GM19240 (cell line): ENCODE data around the gene HOXA9.
A peak's percentile ranks its signal among the peaks of the same experiment; 100 is the strongest.

Experiments used
- DNase-seq: peaks from one replicate; pipeline ENCODE4 v3.0.0; 2011; ENCODE audit warnings: low spot score; ENCODE audit not compliant: insufficient read length

HOXA9 gene

DNA sequence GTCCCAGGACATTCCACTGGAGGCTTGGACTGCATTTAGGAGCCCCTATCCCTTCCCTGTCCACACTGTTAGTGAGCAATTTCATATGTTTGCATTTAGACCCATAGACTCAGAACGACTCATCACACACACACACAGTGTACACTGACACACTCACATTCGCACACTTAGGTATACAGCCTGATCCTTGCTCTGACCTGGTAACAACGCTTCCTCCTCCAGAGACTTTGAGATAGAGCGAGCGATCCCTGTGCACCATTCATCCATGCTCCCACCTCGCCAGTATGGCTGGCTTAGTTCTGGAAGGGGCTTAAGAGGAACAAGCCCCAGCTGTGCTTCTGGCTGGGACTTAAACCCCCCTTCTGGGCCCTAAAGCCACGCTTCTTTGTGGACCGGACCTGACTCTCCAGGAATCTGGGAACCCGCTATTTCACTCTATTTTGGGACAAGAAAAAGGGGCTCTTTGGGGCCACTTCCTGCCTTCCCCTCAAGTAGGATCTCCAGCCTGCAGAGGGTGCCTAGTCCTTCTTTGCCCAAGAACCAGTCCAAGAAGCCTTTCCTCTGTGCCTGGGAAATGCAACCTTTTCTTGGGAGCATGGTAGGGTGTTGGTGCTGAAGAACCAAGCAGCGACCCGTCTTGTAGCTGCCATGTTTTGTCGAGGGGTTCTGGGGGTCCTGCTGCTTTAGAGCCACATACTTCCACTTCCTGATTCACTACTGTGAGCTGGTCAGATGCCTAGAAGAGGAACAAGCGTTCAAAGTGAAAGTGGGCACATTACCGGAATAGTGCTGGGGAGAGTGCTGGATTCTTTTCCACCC is 35.6 kb upstream of the HOXA9 start:
- no peak for DNase-seq

DNA sequence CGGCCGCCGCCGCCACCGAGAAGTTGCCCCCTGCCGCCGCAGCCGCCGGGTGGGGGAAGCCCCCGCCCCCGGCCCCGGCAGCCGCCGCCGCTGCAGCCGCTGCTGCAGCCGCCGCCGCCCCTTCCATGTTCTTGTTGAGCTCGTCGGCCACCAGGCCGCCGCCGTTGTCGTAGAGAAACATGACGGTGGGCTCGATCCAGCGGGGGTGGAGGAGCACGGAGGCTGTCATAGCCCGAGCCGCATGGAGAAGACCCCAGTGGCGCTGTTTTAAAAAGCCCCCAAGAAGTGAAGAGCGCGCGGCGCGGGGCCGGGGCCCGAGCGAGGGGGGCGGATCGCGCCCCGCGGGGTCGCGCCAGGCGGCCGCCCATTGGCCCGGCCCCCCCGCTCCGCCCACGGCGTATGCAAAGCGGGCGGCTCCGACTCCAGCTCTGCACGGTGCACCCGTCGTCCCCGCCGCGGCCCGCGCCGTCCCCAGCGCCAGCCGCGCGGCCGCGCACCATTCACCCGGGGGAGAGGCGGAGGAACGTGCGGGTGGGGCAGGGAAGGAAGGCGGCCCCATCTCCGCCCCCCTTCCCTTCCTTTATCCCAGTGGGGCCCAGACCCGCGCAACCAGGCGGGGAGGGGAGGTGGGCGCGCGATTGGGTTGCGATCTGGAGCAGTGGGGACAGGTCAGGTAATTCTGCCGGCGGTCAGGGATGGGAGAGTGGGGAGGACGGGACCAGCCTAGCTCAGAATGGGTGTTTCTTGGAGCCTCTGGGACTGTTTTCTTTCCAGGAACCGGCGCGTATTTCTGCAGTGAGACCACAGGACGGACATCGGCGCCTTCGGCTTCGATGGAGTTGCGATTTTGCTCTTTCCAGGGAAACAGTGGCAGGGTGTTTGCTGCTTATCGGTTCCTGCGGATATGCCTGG is 34.8 kb upstream of the HOXA9 start, which contains the start of gene HOXA13:
Gene HOXA13 (minus strand): TSS at position 243 of the 912 bp plus-strand sequence. CDS start 14 bp downstream, at position 229.
- no peak for DNase-seq

DNA sequence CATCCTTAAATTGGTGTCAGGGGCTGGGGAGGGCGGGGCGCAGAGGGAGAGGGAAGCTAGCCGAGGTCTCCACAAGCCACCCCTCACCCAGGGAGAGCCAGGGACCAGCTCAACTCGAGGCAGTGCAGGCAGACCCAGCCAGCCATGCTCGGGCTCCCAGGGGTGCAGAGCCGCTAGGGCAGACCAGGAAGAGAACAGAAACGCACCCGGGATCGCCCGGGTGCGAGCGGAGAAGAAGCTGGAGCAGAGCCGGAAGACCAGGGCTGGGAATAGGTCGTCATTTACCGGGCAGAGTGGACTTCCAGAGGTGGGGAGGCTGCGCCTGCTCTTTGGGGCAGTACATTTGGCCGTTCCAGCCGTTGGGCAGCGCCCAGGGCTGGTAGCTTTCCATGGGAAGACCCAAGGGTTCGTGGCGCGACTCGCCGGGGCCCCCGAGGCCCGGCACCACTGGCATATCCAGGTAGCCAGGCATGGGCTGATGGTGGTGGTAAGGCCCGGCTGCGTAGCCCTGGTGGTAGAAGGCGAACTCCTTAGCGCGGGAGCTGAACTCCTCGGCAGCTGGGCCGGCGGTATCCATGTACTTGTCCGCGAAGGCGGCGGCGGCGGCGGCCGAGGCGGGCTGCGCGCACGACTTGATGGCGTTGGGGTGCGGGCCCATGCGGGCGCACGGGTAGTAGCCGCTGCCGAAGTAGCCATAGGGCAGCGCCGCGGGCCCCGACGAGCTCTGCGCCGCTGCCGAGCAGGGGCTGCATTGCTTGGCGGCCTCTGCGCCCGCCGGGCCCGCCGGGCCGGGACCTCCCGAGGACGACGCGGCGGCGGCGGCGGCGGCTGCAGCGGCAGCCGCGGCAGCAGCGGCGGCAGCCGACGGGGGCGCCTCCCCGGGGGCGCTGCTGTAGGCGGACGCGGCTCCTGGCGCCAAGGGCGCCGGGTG is 33.8 kb upstream of the HOXA9 start:
- DNase-seq: no peak

DNA sequence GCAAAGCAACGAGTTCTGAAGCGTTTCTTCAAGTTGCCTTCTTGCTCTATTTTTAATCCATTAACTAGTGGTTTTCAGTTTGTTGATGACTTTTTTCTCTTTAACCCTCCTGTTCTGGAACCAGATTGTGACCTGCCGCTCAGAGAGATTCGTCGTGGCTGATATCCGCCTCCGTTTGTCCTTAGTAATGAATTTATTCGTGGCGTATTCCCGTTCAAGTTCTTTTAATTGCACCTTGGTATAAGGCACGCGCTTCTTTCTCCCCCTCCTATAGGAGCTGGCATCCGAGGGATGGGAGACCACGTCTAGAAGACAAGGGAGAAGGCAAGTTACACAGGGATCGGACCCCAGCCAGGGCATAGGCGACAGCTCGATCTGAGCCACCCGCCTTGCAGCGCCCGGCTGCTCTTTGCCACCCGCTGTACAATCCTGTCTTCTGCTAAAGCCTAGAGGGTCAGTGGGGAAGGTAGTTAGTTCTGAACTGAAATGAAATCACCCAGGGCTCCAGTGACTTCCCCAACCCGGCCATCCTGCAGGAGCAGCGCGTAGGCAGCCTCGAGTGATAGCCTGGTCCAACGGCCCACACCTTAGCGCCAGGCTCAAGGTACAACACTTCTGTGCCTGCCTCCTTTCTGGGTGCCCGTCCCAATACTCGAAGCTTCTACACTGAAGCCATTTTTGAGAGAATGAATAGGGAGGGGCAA is 33.0 kb upstream of the HOXA9 start:
- no peak for DNase-seq

DNA sequence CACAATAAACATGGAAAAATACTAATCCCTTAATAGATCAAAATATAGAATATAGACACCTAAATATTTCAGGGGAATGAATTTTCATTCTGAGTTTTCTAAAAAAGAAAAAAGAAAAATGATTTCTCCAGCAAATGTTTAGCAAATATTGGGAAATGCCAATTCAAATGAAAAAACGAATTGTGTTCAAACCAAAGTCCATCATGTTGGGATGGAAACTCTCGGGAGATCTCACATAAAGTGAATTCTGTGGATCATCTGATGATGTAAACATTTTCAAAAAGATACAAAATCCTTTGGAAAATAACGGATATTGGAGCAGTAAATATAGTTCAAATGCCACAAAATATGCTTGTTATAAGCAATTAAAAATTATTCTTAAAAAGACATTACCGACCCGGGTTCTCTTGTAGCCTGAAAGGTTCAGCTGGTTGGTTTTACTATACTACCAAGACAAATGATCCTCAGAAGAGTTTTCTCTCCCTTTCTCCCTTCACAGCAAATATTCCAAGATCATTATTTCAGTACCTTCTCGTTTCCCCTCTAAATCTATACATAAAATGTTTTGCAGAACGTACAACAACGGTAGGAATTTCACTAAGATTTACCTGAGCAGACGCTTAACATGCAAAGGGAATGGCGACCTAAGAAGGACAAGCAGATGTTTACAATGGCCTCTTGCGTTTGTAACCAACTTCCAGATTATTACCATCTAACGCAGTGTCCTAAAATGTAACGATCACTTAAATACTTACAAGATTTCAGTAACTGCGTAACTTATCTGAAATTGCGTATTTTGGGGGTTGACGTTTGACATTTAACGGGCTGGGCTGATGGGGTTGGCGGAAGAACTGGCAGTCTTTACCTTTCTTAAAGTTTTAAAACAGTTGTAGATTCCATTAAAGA is 32.1 kb upstream of the HOXA9 start:
- no peak for DNase-seq

DNA sequence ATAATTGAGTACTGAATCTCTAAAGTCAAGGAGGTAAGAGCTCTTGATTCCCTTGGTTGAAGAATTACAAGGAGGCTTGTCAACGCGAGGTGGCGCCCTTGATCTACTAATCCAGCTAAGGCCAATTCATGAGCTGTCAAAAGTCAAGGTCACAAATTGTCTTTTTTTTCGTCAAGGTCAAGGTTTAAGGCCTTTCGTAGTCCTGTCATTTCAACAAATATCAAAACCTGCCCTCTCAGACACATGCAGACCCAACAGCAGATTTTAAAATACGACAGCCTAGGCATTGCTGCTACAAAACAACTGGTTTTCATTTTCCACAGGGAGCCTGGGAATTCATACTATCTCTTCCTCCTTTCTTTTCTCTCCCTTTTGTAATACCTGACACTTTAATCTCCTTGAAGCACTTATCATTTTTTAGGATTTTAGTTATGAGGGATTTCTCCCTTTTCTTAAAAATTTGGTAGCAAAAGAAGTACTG is 31.0 kb upstream of the HOXA9 start:
- DNase-seq: peak; percentile 77

DNA sequence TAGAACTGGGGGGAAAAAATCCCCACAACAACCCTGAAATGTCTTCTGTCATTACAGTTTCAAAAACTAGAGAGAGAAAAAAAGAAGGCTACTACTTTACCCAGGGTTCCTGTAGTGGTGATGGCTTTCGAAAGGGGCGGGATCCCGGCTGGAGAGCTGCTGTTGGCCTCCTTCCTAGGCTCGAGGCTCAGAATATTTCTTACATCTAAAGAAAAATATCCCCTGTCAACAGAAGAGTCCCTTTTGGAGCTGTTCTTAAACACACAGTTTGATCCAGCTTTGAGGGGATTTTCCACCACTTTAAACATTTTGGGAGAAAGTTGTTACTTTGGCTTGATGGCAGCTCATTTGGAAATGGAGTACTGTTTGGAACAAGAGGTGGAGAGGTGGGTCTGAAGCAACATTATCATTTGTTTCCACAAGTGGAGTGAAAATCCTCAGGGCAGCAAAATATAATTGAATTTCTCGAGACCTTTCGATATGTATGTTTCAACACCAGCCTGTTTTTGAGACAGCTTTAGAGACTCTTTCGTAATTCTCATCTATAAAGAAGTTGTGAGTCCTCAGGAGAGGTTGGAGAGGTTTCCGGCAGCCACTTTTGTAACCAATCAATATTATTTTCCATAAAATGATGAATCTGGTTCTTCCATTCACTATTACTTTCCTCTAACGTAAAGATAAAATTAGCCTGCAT is 29.5 kb upstream of the HOXA9 start:
- no peak for DNase-seq

DNA sequence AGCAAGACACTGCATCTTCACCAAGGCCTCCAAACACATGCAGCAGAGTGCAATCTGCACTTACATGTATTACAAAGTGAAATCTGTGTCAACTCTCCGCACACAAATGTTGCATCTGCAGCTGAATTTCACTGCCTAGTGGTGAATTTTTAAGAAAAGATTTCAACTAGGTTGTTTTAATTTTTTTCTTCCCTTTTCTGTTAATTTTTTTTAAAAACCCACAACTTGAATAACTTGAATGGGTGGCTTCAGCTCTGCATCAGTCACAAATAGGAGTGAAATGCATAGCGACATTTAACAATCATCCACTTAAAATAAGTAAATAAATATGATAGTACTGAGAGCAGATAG is 28.6 kb upstream of the HOXA9 start:
- DNase-seq: no peak

DNA sequence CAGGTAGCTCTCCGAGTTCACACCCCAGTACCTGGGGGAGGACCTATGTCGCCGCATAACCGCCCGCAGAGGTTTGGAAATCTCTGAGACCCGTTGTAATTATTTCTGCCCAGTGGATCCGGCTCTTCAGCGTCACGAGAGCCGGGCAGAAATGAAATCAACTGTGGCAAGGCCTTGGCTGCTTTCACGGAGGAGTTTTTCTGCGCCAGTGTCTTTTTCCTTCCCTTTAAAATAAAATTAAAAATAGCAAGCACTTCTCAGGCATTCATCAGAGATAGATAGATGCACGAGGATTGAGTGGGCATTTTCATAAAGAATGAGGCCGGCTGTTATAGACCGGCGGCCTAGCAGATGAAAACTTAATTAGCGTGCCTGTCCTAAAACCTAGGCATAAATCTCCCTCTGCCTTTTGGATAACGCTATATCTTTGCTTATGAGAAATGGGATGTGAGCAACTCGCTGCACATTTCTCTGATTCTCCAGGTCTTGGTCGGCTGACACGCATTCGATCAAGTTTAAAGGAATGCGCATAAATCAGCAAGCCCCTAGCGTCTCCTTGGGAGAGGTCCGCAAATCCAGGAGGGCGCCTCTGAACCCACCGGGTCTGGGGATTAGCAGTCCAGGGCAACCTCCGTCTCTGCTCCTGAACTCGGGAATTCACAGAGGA is 28.1 kb upstream of the HOXA9 start:
- no peak for DNase-seq

DNA sequence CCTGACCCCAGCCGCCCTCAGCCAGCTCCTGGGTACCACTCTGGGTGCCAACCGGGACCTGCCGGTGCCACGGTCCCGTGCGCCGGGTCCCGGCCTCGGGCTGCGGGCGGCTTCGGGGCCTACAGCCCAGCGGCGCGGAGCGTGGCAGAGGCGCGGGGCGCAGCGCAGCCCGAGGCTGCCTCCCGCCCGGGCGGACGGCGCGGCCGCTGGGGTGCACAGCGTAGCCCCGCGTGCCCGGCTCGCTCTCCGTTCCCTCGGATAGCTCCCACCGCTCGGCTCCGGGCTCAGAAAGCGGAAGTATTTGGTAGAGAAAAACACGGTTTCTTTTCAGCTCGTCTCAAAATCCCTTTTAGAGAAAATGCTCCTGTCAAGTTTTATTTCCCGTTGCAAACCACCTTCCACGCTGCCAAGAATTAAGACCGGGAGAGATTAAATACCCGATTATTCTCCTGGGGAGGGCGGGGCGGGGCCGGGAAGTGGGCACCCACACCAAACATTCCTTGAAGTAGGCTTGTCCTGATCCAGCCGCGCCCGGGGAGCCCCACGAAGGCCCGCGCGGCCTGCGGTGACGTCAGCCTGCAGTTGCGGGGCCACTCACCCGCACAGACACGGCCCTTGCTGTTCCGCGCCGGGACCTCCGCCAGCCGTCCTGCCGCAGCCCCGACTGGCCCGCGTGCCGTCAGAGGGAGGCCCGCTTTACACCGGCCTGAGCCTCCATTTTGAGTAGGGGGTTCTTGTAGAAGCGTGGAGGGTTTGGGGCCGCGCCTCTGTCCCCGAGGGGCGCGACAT is 27.4 kb upstream of the HOXA9 start:
- no peak for DNase-seq

DNA sequence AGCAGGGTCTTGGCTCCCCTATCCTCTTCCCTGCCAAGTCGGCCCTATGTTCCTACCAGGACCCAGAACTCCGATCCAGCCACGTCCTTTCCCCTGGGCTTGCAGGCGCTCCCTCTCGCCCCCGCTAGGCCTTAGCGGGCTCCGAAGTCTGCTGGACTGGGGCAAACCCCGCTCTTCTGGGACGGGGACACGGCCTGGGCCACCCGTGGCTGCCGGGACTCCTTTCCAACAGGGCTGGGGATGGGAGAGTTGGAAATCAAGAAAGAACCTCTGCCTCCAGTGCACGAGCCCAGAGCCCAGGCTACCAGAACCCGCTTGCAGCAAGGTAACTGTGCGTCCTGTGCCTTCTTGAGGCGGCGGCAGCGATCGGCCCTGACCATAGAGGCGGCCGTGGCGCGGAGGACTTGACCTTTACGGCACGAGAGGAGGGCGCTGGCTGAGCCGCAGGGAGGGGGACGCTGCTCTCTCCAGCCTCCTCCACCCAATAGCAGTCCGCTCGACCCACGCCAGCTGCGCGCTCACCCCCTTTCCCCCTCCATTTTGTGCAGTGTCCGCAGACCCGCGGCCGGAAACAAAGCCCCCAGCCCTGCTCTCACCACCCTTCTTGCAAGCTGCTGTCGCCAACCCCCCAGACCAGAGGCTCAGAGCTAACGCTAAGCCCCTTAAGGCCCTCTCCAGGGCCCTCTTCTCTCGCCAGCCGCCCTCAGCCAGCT is 26.7 kb upstream of the HOXA9 start:
- no peak for DNase-seq

DNA sequence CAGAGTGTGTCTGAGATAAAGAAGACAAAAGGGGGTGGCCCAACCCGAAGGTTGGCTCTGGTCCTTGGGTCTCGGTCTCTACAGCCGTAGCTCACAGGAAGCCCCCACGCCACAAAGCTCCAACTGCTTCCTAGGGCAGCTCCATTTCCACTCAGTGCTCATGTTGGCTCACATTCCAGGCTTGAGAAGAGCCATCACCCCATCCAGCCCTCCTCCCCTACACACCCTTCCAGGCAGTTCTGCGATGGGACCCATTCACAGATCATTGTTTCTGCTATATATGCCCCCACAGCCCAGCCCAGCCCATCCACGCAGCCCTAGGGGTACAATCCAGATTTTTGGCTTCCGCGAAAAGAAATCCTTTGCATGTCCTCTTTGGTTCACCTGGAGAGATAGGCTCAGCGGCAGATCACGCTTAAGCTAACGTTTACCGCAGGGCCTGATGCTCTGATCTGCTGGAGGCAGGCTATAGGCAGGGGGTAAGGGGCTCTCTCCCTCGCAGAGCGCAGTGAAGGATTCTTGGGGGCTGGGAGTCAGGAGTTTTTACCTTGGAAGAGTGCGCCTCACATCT is 25.9 kb upstream of the HOXA9 start:
- no peak for DNase-seq

DNA sequence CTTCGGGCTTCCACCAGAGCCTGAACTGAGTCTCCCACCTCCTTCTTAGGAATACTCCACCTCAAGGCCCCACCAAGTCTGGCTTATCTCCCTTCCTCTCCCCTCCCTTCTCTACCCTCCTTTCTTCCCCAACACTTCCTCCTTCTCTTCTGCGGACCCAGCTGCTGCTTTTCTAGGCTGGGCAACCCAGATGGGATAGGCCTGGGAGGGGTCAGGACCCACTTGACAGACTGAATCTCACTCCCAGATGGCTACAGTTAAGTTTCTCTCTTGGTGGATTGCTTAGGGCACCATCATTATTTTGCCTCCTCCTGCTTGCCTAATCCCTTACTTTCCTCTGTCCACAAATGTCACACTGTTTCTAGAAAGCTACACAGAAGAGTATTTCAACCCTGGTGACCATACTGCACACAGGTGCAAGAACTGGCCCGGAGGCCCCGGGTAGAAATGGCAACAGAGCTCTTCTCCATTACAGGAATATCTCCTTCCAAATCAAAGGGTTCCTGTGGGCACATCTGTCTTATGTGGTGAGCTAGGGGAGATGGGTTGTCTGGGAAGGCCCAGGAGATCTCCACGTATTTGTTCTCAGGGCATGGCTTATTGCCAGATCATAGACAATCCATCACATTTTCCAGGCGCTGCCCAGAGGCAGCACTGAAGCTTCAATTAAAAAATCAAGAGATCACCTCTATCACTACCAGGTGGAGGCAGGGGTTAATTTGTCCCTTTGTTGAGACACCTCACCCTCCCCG is 24.8 kb upstream of the HOXA9 start:
- no peak for DNase-seq

DNA sequence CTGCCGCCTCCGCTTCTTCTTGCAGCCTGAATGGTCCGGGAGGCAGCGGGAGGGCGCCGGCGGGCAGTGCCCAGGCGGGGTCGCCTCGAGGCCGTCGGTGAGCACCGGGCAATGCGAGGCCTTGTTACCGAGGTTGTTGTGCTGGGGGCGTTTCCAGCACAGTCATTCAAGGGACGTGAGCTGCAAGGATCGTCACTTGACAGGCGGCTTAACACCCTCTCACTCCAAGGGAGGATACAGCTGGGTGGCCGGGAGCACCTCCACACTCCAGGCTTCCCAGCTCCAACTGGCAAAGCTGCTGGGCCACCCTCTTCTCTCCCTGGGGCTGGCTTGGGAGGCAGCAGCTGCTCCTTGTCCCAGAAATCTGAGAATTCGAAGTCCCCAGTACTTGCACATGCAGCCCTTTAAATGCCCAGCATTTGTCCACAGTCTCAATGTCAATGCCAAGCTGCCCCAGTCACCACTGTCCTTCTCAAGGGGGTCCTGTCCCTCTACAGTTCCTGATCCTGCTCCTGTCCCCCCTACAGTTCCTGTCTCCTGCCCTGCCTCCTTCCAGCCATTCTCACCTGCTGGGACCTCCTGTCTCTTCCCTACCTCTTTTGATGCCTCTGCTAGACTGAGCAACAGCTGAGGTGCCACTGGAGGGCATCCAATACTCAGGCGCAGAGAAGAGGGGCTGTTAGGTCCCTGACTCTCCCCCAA is 24.1 kb upstream of the HOXA9 start:
- DNase-seq: no peak
